Sciatic nerve (tissue), 2 donors: Measurements from ENCODE around the gene NEK10. TPM values are rescaled to one million over a fixed set of nuclear protein-coding genes. Genes with fewer than 3 reads are reported as not detected.

ENCODE experiments used
- ATAC-seq: fragments of 200-7000 bp; cut with Tn5 transposase; one replicate; pipeline ENCODE4 v1.9.1; 2020; ENCODE audit warnings: mild to moderate bottlenecking, moderate library complexity
- DNase-seq: peaks from one replicate; pipeline ENCODE4 v3.0.0-alpha.2; 2020; ENCODE audit warnings: low spot score
- intact Hi-C: fragments of 100-400 bp; cut with DNase I; formaldehyde crosslinking; loops from one replicate; pipeline ENCODE4 v1.14.2; 2022
- total RNA-seq: library from RNA; stranded (reverse); fragmentation: NEBNext Ultra II Directional; extraction: Animal tissue kit (Norgen Biotek cat#: 25700); gene quantifications from one replicate; pipeline ENCODE4 v1.2.1, GENCODE V29; 2021
- donor health status: DM: no; HTN: no; CAD: no.
- donor health status: DM: no; HTN: no; CAD: no.

NEK10 gene
- total RNA-seq, 1 donor from 2014 or later: 1.9 TPM

GRCh38 chr3:27134171-27134796 lies 234.9 kb downstream of the NEK10 start:
- peak; percentile 78 for DNase-seq
- intact Hi-C loops: loop anchor here (10.0 kb wide), 1 partner anchor 141 kb away; no protein-coding TSS in a partner anchor
- ATAC-seq: peak; percentile 83

- intact Hi-C loops: loop anchor here (10.0 kb wide), 1 partner anchor 142 kb away; no protein-coding TSS in a partner anchor
- ATAC-seq (no peak), DNase-seq (no peak)
Measured at GRCh38 chr3:27133060-27133459, 236.1 kb downstream of the NEK10 start.

GRCh38 chr3:27130796-27131195 lies 238.4 kb downstream of the NEK10 start:
- ATAC-seq: no peak
- intact Hi-C loops: loop anchor here (10.0 kb wide), 1 partner anchor 144 kb away; no protein-coding TSS in a partner anchor

GRCh38 chr3:27127879-27128278 lies 241.3 kb downstream of the NEK10 start:
- DNase-seq (no peak), ATAC-seq (no peak)
- intact Hi-C loops: no loop called here

More at GRCh38 chr3:27130796-27131195, 238.4 kb downstream of the NEK10 start:
- DNase-seq: no peak

DNA sequence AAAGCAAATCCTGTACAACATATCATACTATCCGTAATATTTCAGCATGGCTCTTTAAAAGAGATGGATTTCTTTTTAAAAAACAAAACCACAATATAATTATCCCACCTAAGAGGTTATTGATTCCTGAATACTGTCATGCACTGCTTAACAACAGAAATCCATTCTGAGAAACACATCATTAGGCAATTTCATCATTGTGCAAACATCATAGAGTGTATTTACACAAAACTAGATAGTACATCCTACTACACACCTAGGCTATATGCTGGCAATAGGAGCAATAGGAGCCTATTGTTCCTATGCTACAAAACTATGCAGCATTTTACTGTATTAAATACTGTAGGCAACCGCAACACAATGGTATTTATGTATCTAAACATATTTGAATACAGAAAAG lies 242.0 kb downstream of the NEK10 start:
- DNase-seq (no peak), ATAC-seq (no peak)
- intact Hi-C loops: no loop called here

GRCh38 chr3:27125821-27126501 lies 243.2 kb downstream of the NEK10 start:
- intact Hi-C loops: no loop called here
- no peak for ATAC-seq
- no peak for DNase-seq

DNA sequence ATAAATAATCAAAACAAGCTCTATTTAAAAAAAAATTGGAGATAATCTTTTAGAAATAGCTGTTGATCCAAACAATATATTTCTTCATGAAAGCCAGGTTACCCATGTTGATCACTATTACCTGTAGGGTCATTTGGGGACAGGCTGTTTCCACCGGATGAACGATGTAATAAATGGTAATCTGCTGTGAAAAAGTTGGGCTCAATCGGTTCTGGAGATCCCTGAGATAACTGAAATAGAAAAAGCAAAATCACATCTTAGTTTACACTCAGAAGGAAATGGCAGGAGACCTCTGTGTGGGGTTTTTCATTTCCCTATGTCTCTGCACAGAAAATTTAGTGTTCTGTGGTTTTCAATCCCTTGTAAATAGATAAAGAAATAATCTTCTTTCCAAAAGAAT lies 249.5 kb downstream of the NEK10 start:
- ATAC-seq: no peak
- intact Hi-C loops: no loop called here
- DNase-seq: no peak

GRCh38 chr3:27115352-27115751 lies 253.8 kb downstream of the NEK10 start:
- ATAC-seq (no peak), DNase-seq (no peak)
- intact Hi-C loops: no loop called here

DNA sequence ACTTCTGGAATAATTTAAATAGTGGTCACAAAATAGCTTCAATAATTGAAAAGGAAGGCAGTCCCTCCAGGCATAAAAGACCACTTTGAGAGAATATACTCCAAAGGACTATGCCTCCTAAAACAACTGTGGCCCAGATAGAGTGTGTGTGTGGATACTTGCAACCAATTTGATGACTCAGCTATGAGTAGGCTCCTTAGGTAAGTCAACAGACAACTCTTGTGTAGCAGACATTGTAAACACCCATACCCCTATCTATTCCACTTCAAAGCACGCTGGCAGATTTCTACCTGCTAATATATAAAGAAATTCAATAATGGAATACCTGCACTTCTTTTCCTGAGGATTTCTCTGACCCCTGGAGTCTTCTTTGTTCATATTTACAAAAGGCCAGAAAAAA lies 254.5 kb downstream of the NEK10 start:
- DNase-seq (no peak), ATAC-seq (no peak)
- intact Hi-C loops: loop anchor here (5.0 kb wide), 1 partner anchor 568 kb away; no protein-coding TSS in a partner anchor

- DNase-seq (no peak), ATAC-seq (no peak)
- intact Hi-C loops: loop anchor here (5.0 kb wide), 1 partner anchor 568 kb away; no protein-coding TSS in a partner anchor
Measured at GRCh38 chr3:27114129-27114528, 255.1 kb downstream of the NEK10 start.

GRCh38 chr3:27110020-27110419 lies 259.2 kb downstream of the NEK10 start:
- intact Hi-C loops: loop anchor here (5.0 kb wide), 1 partner anchor 572 kb away; no protein-coding TSS in a partner anchor
- ATAC-seq (no peak), DNase-seq (no peak)

- intact Hi-C loops: no loop called here
- ATAC-seq (no peak), DNase-seq (no peak)
Measured at GRCh38 chr3:27108322-27108721, 260.9 kb downstream of the NEK10 start.

DNA sequence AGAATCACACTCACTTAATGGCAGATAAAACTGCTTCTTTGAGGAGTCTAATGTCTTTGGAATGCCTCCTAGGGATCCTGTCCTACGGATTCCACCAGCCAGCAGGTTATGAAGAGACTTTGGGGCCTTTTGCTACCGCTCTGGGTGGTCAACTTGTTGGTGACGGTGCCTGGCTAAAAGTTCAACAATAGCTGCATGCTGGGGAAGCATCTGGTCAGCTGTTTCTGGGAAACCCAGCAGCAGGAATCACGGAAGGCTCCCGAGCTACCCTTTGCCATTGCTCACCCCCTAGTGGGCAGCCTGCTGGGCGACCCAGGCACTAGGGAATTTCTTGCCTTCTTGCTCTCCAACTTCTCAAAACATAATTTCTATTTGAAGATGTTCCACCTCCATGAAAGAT lies 263.3 kb downstream of the NEK10 start:
- intact Hi-C loops: no loop called here
- no peak for ATAC-seq
- DNase-seq: no peak

- intact Hi-C loops: no loop called here
- ATAC-seq: no peak
- DNase-seq: no peak
Measured at GRCh38 chr3:27097182-27097581, 272.0 kb downstream of the NEK10 start.

GRCh38 chr3:27095553-27096222 lies 273.5 kb downstream of the NEK10 start:
- no peak for DNase-seq
- intact Hi-C loops: no loop called here
- no peak for ATAC-seq

- intact Hi-C loops: no loop called here
- ATAC-seq (no peak), DNase-seq (no peak)
Measured at GRCh38 chr3:27094721-27095120, 274.5 kb downstream of the NEK10 start.

DNA sequence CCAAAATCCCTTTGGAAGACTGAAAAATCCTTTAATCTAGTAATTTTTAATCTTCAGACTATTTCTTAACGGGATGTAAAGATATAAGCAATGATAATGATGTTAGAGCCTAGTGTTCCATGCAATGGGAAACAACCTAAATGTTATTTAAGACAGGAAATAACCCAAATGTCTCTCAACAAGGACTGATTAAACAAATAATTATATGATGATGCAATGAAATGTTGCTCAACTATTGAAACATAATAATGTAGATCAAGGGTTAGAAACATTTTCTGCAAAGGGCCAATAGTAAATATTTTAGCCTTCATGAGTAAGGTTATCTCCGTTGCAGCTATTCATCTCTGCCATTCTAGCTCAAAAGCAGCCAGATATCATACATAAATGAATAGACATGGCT lies 275.4 kb downstream of the NEK10 start:
- no peak for DNase-seq
- ATAC-seq: no peak
- intact Hi-C loops: no loop called here

GRCh38 chr3:27090275-27091041 lies 278.7 kb downstream of the NEK10 start:
- ATAC-seq: no peak
- DNase-seq: no peak
- intact Hi-C loops: no loop called here

DNA sequence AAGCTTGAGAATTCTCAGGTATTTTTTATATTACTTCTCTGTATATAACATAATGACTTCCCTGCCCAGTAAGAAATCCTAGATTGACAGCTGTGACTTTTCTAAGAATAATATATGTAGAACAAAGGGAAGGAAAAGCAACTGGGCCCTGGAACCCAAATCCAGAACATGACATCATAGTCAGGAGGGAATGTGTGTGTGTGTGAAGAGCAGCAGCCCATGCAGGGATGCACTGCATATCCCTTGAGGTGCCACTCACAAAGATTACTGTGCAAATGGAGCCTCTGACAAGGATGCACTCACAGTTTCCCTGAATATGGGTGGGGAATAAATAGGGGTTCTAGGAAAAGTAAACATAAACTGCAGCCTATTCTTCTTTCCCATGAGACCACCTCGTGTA lies 279.5 kb downstream of the NEK10 start:
- intact Hi-C loops: no loop called here
- DNase-seq: no peak
- no peak for ATAC-seq
